Activated CD8-positive, alpha-beta T cell treated with anti-CD3 and anti-CD28 coated beads for 36 hours (primary cell): ENCODE data around the gene DAB2IP. TPM values are rescaled to one million over a fixed set of nuclear protein-coding genes. Genes with fewer than 3 reads are reported as not detected.

Experiments used
- ATAC-seq: fragments of 200-7000 bp; cut with Tn5 transposase; one replicate; pipeline ENCODE4 v1.10.0; 2021; ENCODE audit warnings: mild to moderate bottlenecking, moderate library complexity
- CTCF ChIA-PET: fragments of 350-600 bp; sonication (Branson Sonifier 250); formaldehyde crosslinking; loops from one replicate; lab custom pipeline; 2021; ENCODE audit warnings: antibody characterized with exemption; lab: Charles Lee
- POLR2A ChIA-PET: fragments of 350-600 bp; sonication (Branson Sonifier 250); formaldehyde crosslinking; loops from one replicate; lab custom pipeline; 2021; ENCODE audit warnings: antibody characterized with exemption; lab: Charles Lee
- DNase-seq: peaks from one replicate; pipeline ENCODE4 v3.0.0-alpha.2; 2020
- H3K27ac Mint-ChIP-seq: one replicate; pipeline ENCODE4 v1.8.0; 2021; ENCODE audit warnings: mild to moderate bottlenecking, mixed read lengths
- H3K27me3 Mint-ChIP-seq: one replicate; pipeline ENCODE4 v1.8.0; 2021; ENCODE audit warnings: mixed read lengths
- H3K36me3 Mint-ChIP-seq: one replicate; pipeline ENCODE4 v1.8.0; 2021; ENCODE audit warnings: low read depth, mixed read lengths
- H3K4me1 Mint-ChIP-seq: one replicate; pipeline ENCODE4 v1.8.0; 2021; ENCODE audit warnings: low read depth, mixed read lengths
- H3K4me3 Mint-ChIP-seq: one replicate; pipeline ENCODE4 v1.8.0; 2021; ENCODE audit warnings: mild to moderate bottlenecking, moderate library complexity, mixed read lengths
- H3K9me3 Mint-ChIP-seq: one replicate; pipeline ENCODE4 v1.8.0; 2021; ENCODE audit warnings: mixed read lengths
- intact Hi-C: fragments of 100-400 bp; cut with micrococcal nuclease; formaldehyde crosslinking; loops from one replicate; pipeline ENCODE4 v1.10.0; 2022
- total RNA-seq, 2 experiments: library from RNA; stranded (reverse); gene quantifications; one replicate each; pipeline ENCODE4 v1.2.3, GENCODE V29; 2021
- TF ChIP-seq, protein P1 (sequence below): fragments of 200-600 bp; IDR thresholded peaks from one replicate; pipeline ENCODE4 v1.8.0; 2022; ENCODE audit warnings: antibody characterized with exemption, mild to moderate bottlenecking

DAB2IP gene
- total RNA-seq, 2 experiments from 2014 or later = 0.54 to 1.5 TPM

DNA sequence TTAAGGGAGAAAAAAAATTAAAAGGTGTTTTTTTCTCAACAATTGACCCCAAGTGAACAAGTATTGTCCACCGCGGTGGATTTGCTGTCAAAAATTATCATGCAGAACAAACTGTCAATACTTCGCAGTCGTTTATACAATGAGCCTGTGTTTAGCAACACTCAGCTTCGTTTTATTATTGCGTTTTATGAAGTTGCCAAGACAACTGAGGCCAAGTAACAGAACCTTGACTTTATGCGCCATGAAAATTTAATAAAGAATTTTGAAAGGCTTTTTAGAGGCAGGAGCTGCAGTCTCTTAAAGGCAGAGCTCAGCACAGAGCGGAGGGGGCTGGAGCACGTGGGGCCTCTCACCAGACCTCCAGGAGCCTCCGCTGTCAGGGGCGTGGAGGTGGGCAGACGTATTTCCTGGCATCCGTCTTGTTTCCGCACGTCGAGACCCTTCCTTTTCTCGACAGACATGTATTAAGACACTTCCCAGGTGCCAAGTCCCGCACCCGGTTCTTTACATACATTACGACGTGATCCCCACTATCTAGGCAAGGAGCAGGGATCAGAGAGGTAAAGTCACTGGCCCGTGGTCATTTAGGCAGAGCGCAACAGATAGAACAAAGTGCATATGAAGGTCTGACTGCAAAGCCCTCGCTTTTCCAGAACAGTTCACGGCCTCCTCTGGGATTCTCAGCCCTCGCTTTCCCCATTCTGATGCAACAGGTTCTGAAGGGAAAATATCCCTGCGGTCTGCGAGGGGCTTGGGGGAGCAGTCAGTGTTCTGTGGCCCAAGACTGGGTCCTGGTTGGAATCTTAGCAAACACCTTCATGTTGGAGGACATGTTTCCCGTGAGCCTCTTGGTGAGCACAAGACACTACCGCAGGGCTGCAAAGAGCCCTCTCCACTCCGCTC is 164.4 kb downstream of the DAB2IP start:
- H3K4me1 Mint-ChIP-seq = no peaks in the 10 kb centered on the region
- ChIA-PET POLR2A (no interaction called here), CTCF (no interaction called here)
- no peaks in the 10 kb centered on the region for H3K36me3 Mint-ChIP-seq
- H3K4me3 Mint-ChIP-seq = no peak overlapping the region
- no peaks in the 10 kb centered on the region for H3K27me3 Mint-ChIP-seq
- H3K9me3 Mint-ChIP-seq = no peaks in the 10 kb centered on the region
- H3K27ac Mint-ChIP-seq = no peak overlapping the region
- intact Hi-C loops = no loop called here
- no peak for DNase-seq
- TF ChIP-seq, protein P1, sequence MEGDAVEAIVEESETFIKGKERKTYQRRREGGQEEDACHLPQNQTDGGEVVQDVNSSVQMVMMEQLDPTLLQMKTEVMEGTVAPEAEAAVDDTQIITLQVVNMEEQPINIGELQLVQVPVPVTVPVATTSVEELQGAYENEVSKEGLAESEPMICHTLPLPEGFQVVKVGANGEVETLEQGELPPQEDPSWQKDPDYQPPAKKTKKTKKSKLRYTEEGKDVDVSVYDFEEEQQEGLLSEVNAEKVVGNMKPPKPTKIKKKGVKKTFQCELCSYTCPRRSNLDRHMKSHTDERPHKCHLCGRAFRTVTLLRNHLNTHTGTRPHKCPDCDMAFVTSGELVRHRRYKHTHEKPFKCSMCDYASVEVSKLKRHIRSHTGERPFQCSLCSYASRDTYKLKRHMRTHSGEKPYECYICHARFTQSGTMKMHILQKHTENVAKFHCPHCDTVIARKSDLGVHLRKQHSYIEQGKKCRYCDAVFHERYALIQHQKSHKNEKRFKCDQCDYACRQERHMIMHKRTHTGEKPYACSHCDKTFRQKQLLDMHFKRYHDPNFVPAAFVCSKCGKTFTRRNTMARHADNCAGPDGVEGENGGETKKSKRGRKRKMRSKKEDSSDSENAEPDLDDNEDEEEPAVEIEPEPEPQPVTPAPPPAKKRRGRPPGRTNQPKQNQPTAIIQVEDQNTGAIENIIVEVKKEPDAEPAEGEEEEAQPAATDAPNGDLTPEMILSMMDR = no peak
- ATAC-seq = no peak

DNA sequence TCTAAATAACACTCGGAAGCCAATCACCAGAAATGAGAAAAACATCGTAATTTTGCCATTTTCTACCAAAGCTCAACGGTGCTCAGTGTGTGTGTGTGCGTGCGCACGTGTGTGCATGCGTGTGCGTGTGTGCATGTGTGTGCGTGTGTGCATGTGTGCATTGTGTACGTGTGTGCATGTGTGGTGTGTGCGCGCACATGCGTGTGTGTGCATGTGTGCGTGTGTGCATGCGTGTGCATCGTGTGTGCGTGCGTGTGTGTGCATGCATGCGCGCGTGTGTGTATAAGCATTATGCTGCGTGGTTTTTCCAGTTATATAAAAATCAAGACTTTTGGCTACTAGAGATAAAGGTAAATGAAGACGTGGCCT is 165.0 kb downstream of the DAB2IP start:
- no peak for ATAC-seq
- no peaks in the 10 kb centered on the region for H3K4me1 Mint-ChIP-seq
- intact Hi-C loops = no loop called here
- CTCF ChIA-PET = no interaction called here
- H3K27ac Mint-ChIP-seq = no peak overlapping the region
- no peaks in the 10 kb centered on the region for H3K36me3 Mint-ChIP-seq
- DNase-seq = no peak
- H3K9me3 Mint-ChIP-seq = no peaks in the 10 kb centered on the region
- no peak overlapping the region for H3K4me3 Mint-ChIP-seq
- H3K27me3 Mint-ChIP-seq = no peaks in the 10 kb centered on the region
- POLR2A ChIA-PET = no interaction called here
- TF ChIP-seq, protein P1 = no peak

DNA sequence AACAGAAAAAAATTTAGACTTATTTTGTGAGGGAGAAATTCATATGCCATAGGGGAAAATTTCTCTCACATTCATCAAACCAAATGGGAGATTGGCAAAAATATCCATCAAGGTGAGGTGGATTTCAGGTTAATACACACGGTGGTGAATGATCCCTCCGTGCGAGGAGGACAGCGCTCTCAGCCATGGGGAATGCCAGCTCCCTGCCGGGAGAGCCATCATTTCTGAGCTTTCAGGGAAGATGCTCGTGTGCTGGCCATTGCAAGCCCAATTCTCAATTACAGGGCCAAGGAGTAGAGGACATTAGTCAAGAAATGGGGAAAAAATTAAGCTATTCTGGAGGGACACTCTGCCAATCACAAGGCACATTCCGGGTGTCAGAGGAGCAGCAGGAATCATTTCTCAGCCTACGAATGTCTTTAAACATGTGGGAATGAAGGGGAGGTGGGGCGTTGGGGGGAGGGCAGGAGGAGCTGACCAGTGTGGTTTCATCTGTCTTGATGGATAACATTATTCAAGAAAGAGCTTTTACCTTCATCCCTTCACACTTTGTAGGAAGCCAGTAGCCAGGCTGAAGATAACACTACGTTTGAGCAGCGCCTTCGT is 165.5 kb downstream of the DAB2IP start:
- Mint-ChIP-seq H3K27me3 (no peaks in the 10 kb centered on the region), H3K36me3 (no peaks in the 10 kb centered on the region), H3K4me1 (peaks cover under 1% of the 10 kb centered on the region), H3K4me3 (no peak overlapping the region), H3K9me3 (no peaks in the 10 kb centered on the region), H3K27ac (no peak overlapping the region)
- intact Hi-C loops = no loop called here
- CTCF ChIA-PET = no interaction called here
- POLR2A ChIA-PET = no interaction called here
- no peak for DNase-seq
- no peak for ATAC-seq
- TF ChIP-seq, protein P1 = no peak

DNA sequence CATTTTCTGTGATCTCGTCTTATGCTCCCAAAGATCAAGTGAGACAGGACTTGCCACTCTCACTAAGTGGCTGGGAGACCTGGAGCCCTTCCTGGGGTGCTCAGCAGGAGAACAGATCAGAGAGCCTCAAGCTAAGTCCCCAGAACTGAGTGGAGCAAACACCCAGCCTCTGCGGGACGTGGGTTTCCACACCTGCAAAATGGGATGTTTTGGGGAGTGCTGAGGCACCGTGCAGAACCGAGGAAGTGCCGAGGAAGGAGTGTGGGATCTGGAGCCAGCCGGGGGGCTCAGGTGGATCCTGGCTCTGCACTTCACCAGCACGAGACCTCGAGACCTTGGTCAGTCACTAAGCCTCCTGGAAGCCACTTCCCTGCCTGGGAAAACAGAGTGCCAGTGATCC is 166.0 kb downstream of the DAB2IP start:
- no peaks in the 10 kb centered on the region for H3K27me3 Mint-ChIP-seq

More for the DNA sequence above, 166.0 kb downstream of the DAB2IP start:
- TF ChIP-seq, protein P1 = no peak
- ChIA-PET POLR2A (no interaction called here), CTCF (no interaction called here)
- intact Hi-C loops = no loop called here
- ATAC-seq = no peak
- Mint-ChIP-seq H3K9me3 (no peaks in the 10 kb centered on the region), H3K36me3 (no peaks in the 10 kb centered on the region), H3K4me1 (peaks cover 5% of the 10 kb centered on the region), H3K27ac (no peak overlapping the region), H3K4me3 (no peak overlapping the region)
- DNase-seq = no peak
